OCI-LY7 (cell line): Measurements from ENCODE around the gene ZBTB34. TPM values are rescaled to one million over a fixed set of nuclear protein-coding genes. Genes with fewer than 3 reads are reported as not detected.
"Not testable (repeated sequence)": the region's sequence is repeated elsewhere in the genome, so short reads cannot be mapped to it uniquely, and the experiment has no call there.

Source experiments
- BruUV-seq: library from RNA; stranded (reverse); fragments of 400-500 nt; replicated peaks from 2 replicates; lab custom pipeline; 2021; lab: Mats Ljungman, UMichigan
- CTCF ChIA-PET: fragments of 300-600 bp; sonication (Branson Sonifier 250); formaldehyde crosslinking; loops from one replicate; lab custom pipeline; 2022; ENCODE audit warnings: antibody characterized with exemption; ENCODE audit not compliant: unreplicated experiment; lab: Charles Lee
- POLR2A ChIA-PET: fragments of 300-600 bp; sonication (Branson Sonifier 250); formaldehyde crosslinking; loops from one replicate; lab custom pipeline; 2022; ENCODE audit warnings: antibody characterized with exemption; lab: Charles Lee
- DNase-seq: peaks from one replicate; pipeline ENCODE4 v3.0.0-alpha.2; 2015; ENCODE audit warnings: low spot score
- H2AFZ ChIP-seq: fragments of 200-600 bp; sonication (generic), shearing (Covaris generic); 2 replicates; pipeline ENCODE4 v1.6.1; 2014; ENCODE audit warnings: mild to moderate bottlenecking, antibody characterized with exemption, low read length, moderate library complexity
- H3K27ac ChIP-seq: fragments of 200-600 bp; sonication (generic); 2 replicates; pipeline ENCODE4 v1.5.1; 2014; ENCODE audit warnings: mixed run types, low read depth, mild to moderate bottlenecking, moderate library complexity, low read length, inconsistent platforms; ENCODE audit not compliant: poor library complexity, severe bottlenecking
- H3K36me3 ChIP-seq: fragments of 200-600 bp; sonication (generic); 2 replicates; pipeline ENCODE4 v1.6.1; 2014; ENCODE audit warnings: mild to moderate bottlenecking, antibody characterized with exemption, low read length, moderate library complexity, mixed read lengths; ENCODE audit not compliant: insufficient read depth
- H3K4me1 ChIP-seq: fragments of 200-600 bp; sonication (generic); 2 replicates; pipeline ENCODE4 v1.5.1; 2014; ENCODE audit warnings: mild to moderate bottlenecking, low read length; ENCODE audit not compliant: insufficient read depth, poor library complexity, severe bottlenecking
- H3K4me2 ChIP-seq: fragments of 200-600 bp; sonication (generic); 2 replicates; pipeline ENCODE4 v1.6.1; 2014; ENCODE audit warnings: mild to moderate bottlenecking, low read length
- H3K4me3 ChIP-seq: fragments of 200-600 bp; sonication (generic); 2 replicates; pipeline ENCODE4 v1.5.1; 2014; ENCODE audit warnings: mild to moderate bottlenecking, low read depth, low read length; ENCODE audit not compliant: poor library complexity, severe bottlenecking
- H3K79me2 ChIP-seq: fragments of 200-600 bp; sonication (generic); 2 replicates; pipeline ENCODE4 v1.6.1; 2016; ENCODE audit warnings: low read depth, mild to moderate bottlenecking, low read length, moderate library complexity, mixed read lengths; ENCODE audit not compliant: insufficient read depth
- H3K9me2 ChIP-seq: fragments of 200-600 bp; sonication (generic); 2 replicates; pipeline ENCODE4 v1.6.1; 2016; ENCODE audit warnings: mild to moderate bottlenecking, low read length, mixed read lengths; ENCODE audit not compliant: insufficient read depth
- H3K9me3 ChIP-seq: fragments of 200-600 bp; sonication (generic); 2 replicates; pipeline ENCODE4 v1.6.1; 2014; ENCODE audit warnings: mild to moderate bottlenecking, mixed run types, low read length, mixed read lengths
- H4K20me1 ChIP-seq: fragments of 200-600 bp; sonication (generic); 2 replicates; pipeline ENCODE4 v1.6.1; 2014; ENCODE audit warnings: mild to moderate bottlenecking, antibody characterized with exemption, low read length, moderate library complexity, mixed read lengths; ENCODE audit not compliant: insufficient read depth
- EZH2phosphoT487 ChIP-seq: fragments of 200-600 bp; sonication (generic); IDR thresholded peaks from 2 replicates; pipeline ENCODE4 v1.6.1; 2018; ENCODE audit warnings: low read depth, borderline replicate concordance, mild to moderate bottlenecking, mixed run types, antibody characterized with exemption, low read length, moderate library complexity, mixed read lengths
- intact Hi-C: fragments of 100-400 bp; cut with micrococcal nuclease; formaldehyde crosslinking; loops from one replicate; pipeline ENCODE4 v1.10.0; 2022; ENCODE audit not compliant: unreplicated experiment
- total RNA-seq, 2 experiments: library from RNA; depleted of rRNA in 1 of 2; stranded (reverse); fragments of >200 nt in 1 of 2; shearing (Covaris generic) in 1 of 2; gene quantifications; 2 replicates each; pipeline ENCODE4 v1.2.3, GENCODE V29; 2014 to 2022
- TF ChIP-seq, protein P1 (sequence below): fragments of 200-600 bp; sonication (generic); conservative IDR thresholded peaks from 2 replicates; pipeline ENCODE4 v1.5.1; 2014; ENCODE audit warnings: mild to moderate bottlenecking, antibody characterized with exemption, low read length, moderate library complexity, mixed read lengths

Gene ZBTB34
- total RNA-seq, 2 experiments from 2014 or later: 6.5 to 11.3 TPM

DNA sequence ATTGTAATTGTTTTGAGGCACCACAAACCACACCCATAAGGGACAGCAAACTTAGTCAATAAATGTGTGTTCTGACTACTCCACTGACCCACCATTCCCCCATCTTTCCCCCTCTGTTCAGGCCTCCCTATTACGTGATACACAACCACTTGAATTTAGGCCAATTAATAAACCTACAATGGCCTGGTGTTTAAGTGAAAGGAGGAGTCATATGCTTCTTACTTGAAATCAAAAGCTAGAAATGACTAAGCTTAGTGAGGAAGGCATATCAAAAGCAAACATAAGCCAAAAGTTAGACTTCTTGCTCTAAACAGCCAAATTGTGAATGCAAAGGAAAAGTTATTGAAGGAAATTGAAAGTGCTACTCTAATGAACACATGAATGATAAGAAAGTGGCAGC is 41.0 kb upstream of the ZBTB34 start:
- Histone ChIP-seq H3K4me3 (no peak overlapping the region), H3K27ac (no peak overlapping the region), H3K36me3 (peaks cover 53% of the 10 kb centered on the region), H3K4me1 (no peaks in the 10 kb centered on the region), H3K9me3 (peaks cover 31% of the 10 kb centered on the region), H3K9me2 (no peaks in the 10 kb centered on the region), H4K20me1 (no peaks in the 10 kb centered on the region), H2AFZ (no peak overlapping the region), H3K4me2 (no peak overlapping the region), H3K79me2 (no peaks in the 10 kb centered on the region; the same call in 1 of the 2 replicates)
- no TSS peak for BruUV-seq
- no peak for DNase-seq
- ChIA-PET POLR2A (interaction anchor here (1.4 kb wide), 1 partner anchor 14 kb away, joined by 6 read pairs; the partner anchor contains the start of gene ZBTB43), CTCF (no interaction called here)
- TF ChIP-seq, protein P1, sequence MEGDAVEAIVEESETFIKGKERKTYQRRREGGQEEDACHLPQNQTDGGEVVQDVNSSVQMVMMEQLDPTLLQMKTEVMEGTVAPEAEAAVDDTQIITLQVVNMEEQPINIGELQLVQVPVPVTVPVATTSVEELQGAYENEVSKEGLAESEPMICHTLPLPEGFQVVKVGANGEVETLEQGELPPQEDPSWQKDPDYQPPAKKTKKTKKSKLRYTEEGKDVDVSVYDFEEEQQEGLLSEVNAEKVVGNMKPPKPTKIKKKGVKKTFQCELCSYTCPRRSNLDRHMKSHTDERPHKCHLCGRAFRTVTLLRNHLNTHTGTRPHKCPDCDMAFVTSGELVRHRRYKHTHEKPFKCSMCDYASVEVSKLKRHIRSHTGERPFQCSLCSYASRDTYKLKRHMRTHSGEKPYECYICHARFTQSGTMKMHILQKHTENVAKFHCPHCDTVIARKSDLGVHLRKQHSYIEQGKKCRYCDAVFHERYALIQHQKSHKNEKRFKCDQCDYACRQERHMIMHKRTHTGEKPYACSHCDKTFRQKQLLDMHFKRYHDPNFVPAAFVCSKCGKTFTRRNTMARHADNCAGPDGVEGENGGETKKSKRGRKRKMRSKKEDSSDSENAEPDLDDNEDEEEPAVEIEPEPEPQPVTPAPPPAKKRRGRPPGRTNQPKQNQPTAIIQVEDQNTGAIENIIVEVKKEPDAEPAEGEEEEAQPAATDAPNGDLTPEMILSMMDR: no peak
- TF ChIP-seq EZH2phosphoT487: no peak
- intact Hi-C loops: no loop called here

DNA sequence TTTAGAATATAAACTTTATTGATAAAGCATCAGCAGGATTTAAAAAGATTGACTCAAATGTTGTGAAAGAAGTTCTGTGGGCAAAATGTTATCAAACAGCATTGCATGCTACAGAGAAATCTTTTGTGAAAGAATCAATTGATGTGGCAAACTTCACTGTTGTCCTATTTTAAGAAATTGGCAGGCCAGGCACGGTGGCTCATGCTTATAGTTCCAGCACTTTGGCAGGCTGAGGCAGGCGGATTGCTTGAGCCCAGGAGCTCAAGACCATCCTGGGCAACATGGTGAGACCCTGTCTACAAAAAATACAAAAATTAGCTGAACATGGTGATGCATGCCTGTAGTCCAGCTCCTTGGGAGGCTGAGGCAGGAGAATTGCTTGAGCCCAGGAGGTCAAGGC is 38.2 kb upstream of the ZBTB34 start:
- no TSS peak for BruUV-seq
- H3K36me3 ChIP-seq: peaks cover 36% of the 10 kb centered on the region
- H3K4me1 ChIP-seq: no peaks in the 10 kb centered on the region
- ChIA-PET POLR2A (interaction anchor here (0.7 kb wide), 1 partner anchor 266 kb away, joined by 3 read pairs; no protein-coding TSS in a partner anchor), CTCF (no interaction called here)
- H3K9me3 ChIP-seq: peaks cover 20% of the 10 kb centered on the region; the same call in 1 of the 2 replicates
- H3K27ac ChIP-seq: no peak overlapping the region
- H4K20me1 ChIP-seq: no peaks in the 10 kb centered on the region
- no peak overlapping the region for H3K4me2 ChIP-seq
- no peak overlapping the region for H2AFZ ChIP-seq
- intact Hi-C loops: no loop called here
- TF ChIP-seq EZH2phosphoT487: no peak
- TF ChIP-seq, protein P1: no peak
- H3K79me2 ChIP-seq: no peaks in the 10 kb centered on the region; the same call in 1 of the 2 replicates
- no peak overlapping the region for H3K4me3 ChIP-seq
- no peaks in the 10 kb centered on the region for H3K9me2 ChIP-seq
- DNase-seq: no peak

- CTCF ChIA-PET: no interaction called here
- H3K9me2 ChIP-seq: no peaks in the 10 kb centered on the region
- H3K4me2 ChIP-seq: no peak overlapping the region
- H2AFZ ChIP-seq: no peak overlapping the region
- H4K20me1 ChIP-seq: no peaks in the 10 kb centered on the region
- H3K9me3 ChIP-seq: peaks cover 20% of the 10 kb centered on the region; the same call in 1 of the 2 replicates
- intact Hi-C loops: no loop called here
- H3K4me3 ChIP-seq: no peak overlapping the region
- no TSS peak for BruUV-seq
- TF ChIP-seq EZH2phosphoT487: no peak
- TF ChIP-seq, protein P1: no peak
- H3K27ac ChIP-seq: no peak overlapping the region
- no peaks in the 10 kb centered on the region; the same call in 1 of the 2 replicates for H3K79me2 ChIP-seq
- POLR2A ChIA-PET: interaction anchor here (0.7 kb wide), 1 partner anchor 265 kb away, joined by 3 read pairs; no protein-coding TSS in a partner anchor
- no peak for DNase-seq
- H3K4me1 ChIP-seq: no peaks in the 10 kb centered on the region
- peaks cover 36% of the 10 kb centered on the region for H3K36me3 ChIP-seq
Measured at GRCh38 chr9:126822873-126823272, 37.6 kb upstream of the ZBTB34 start.

GRCh38 chr9:126824052-126824451 is 36.4 kb upstream of the ZBTB34 start:
- H3K4me1 ChIP-seq, H2AFZ ChIP-seq, H3K9me2 ChIP-seq, BruUV-seq, H3K4me2 ChIP-seq, DNase-seq, H3K4me3 ChIP-seq, H4K20me1 ChIP-seq, H3K79me2 ChIP-seq, intact Hi-C loops, H3K27ac ChIP-seq: not testable (repeated sequence)
- Histone ChIP-seq H3K9me3 (peaks cover 12% of the 10 kb centered on the region; the same call in 1 of the 2 replicates), H3K36me3 (peaks cover 26% of the 10 kb centered on the region)
- CTCF ChIA-PET: interaction anchor here (0.6 kb wide), 1 partner anchor 446 kb away, joined by 3 read pairs; no protein-coding TSS in a partner anchor
- POLR2A ChIA-PET: interaction anchor here (0.6 to 1.0 kb wide), 2 partner anchors 18 to 485 kb away, joined by 3 read pairs; no protein-coding TSS in a partner anchor
